Measurements from ENCODE around the gene MXRA7.

- TF ChIP-seq CTCF (IDR thresholded peaks at IDR 0.05) (no peak), EZH2 (IDR thresholded peaks at IDR 0.05) (no peak), EZH2phosphoT487 (IDR thresholded peaks at IDR 0.05) (no peak)
These were observed 34.1 kb downstream of the MXRA7 start for GRCh38 chr17:76676629-76677028.
